DMS153 treated with DMSO at 0.1 percent for 48 hours (cell line): ENCODE results near the gene PCNX4.
A peak's percentile ranks its signal among the peaks of the same experiment; 100 is the strongest.

ENCODE experiments used
- DNase-seq: peaks from one replicate; lab custom pipeline; 2025; ENCODE audit not compliant: unreplicated experiment; lab: John Stamatoyannopoulos, UW

Gene PCNX4

GRCh38 chr14:60101786-60102185 is 10.1 kb downstream of the PCNX4 start:
- DNase-seq = no peak

DNA sequence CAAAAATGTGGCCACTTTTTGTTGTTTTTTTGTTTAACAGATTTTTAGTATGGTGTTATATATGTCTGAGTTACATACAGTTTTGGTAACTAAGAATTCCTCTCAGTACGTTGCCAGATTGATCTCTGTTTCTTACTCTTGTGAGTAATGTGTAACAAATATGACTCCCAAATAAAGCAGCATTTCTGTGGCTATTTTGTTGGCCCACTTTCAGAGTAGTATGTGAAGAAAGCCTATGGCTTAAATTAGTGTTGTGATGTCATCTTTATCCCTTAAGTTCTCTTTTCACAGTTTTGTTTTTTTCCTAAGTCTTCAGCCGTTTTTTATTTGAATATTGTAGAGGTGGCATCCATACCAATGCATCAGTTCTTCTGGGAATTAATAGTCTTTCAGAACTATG is 10.7 kb downstream of the PCNX4 start:
- DNase-seq = no peak

GRCh38 chr14:60106339-60106738 is 14.6 kb downstream of the PCNX4 start:
- no peak for DNase-seq

GRCh38 chr14:60107477-60107876 is 15.8 kb downstream of the PCNX4 start:
- no peak for DNase-seq

DNA sequence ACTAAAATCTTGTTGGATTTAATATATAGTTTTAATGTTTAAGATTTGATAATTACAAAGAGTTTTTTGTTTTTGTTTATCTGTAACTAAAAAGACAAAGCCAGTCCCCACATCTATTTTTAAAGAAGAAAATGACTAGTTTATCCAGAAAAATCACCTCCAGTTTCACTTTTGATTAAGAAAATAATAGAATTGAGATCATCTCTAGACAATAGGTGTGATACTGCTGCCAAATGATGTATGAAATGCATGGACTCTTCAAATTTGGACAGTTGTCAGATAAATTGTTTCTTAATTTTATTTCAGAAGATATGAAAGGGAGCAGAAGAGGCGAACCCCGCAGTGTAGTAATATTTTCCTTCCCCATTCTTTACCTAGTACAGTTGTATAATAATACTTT is 20.0 kb downstream of the PCNX4 start:
- no peak for DNase-seq

DNA sequence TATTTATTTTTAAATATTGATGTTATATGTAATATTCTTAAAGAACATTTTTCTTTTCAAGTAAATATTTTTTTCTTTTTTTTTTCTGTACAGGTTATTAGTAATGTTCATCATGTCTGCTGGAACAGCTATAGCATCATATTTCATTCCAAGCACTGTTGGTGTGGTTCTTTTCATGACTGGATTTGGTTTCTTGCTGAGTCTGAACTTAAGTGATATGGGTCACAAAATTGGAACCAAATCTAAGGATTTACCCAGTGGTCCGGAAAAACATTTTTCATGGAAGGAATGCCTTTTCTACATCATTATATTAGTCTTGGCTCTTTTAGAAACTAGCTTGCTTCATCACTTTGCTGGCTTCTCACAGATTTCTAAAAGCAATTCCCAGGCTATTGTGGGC is 23.2 kb downstream of the PCNX4 start:
- DNase-seq = no peak

DNA sequence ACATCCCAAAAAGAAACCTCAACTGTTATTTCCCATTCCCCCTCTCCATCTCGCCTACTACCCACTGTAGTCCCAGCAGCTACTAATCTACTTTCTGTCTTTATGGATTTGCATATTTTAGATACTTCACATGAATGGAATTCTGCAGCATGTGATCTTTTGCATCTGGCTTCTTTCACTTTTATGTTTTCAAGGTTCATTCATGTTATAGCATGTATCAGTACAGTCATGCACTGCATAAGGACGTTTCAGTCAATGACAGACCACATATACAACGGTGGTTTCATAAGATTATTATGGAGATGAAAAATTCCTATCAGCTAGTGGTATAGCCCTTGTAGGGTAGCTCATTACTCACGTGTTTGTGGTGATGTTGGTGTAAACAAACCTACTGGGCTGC is 24.5 kb downstream of the PCNX4 start:
- DNase-seq = no peak

GRCh38 chr14:60125918-60126317 is 34.2 kb downstream of the PCNX4 start:
- no peak for DNase-seq

DNA sequence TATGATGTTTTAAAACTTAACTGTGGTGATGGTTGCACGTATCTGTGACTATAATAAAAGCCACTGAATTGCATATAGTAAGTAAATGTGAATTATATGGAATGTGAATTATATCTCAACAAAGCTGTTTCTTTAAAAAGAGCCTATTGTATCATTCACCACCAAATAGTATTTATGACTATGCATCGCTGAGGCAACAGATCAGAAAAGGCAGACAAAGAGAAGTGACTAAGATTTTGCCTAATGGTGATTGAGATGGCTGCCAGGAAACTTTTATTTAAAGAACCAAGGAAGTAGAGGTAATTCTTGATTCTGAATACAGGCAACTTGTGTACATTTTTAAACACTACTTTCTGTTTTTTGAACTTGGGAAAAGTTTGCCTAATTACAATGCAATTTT is 41.8 kb downstream of the PCNX4 start:
- DNase-seq = no peak

- no peak for DNase-seq
These were observed 43.0 kb downstream of the PCNX4 start for GRCh38 chr14:60134702-60135101.

DNA sequence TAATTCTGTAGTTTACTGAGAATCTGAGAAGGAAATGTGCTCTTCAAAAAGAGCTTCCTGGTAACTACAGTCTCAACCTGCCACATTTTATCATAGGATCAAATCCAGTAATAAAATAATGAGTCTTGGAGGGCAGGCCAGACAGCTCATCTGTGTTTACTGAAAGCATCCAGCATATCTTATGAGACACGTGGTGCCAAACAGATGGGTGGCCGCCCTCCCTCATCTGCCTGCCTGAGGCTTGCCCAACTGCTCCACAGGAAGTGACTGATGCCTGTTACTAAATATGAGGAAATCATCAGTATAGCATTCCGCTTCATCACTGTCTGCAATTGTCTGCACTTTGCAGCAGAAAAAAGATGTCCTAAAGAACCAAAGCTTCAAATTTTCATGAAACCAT is 60.0 kb downstream of the PCNX4 start:
- DNase-seq = peak; percentile 36

- DNase-seq = no peak
These were observed 62.3 kb downstream of the PCNX4 start for GRCh38 chr14:60153991-60154390.

GRCh38 chr14:60154671-60155070 is 62.9 kb downstream of the PCNX4 start:
- DNase-seq = no peak

DNA sequence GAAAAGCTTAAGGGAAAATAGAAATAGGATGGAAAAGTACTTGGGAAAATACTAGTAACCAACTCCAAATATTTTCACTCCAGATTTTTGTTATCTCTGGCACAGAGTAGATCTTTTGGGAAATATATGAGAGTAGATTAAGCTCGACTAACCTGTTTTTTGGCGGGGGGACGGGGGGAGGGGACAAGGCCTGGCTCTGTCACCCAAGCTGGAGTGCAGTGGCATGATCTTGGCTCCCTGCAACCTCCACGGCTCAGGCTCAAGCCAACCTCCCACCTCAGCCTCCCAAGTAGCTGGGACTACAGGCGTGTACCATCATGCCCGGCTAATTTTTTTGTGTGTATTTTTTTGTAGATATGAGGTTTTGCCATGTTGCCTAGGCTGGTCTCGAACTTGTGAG is 68.7 kb downstream of the PCNX4 start:
- DNase-seq = no peak

DNA sequence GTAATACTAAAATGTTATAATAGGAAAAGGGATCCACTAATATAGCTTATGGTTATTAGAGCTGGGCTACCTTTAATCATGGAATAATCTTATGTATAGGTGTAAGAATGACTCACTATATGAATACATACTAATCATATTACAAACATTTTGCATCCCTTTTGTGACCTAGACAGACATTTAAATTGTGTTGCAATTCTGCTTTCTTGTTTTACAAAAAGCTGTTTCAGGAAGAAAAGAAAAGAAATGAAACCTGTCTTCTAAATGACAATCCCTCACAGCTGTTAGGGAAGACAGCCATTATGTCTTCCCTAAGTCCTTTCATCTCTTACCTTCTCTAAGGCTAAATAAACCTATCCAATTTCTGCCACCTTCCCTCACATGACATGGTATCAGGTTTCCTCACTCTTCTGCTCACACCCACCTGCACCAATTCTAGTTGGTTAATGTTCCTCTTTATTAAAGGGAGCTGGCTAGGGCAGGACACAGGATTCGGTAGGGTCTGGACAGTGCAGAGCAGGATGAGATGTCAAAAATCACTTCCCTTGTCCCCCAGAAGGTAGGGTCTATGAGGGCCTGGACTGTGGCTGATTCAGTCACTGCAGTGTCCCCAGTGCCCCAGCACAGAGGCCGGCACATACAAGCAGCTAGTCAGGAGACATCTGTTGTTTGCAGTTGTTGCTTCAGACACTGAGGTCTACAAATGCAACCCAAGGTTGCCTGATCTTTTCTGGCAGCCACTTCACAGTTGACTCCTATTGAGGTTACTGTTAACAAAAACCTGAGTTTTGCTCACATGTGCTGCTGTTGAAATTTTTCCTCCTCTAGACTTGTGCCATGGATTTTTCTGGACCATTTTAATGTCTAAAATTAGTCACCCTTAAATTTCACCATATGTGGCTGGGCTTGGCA is 69.7 kb downstream of the PCNX4 start:
- DNase-seq = peak; percentile 73

DNA sequence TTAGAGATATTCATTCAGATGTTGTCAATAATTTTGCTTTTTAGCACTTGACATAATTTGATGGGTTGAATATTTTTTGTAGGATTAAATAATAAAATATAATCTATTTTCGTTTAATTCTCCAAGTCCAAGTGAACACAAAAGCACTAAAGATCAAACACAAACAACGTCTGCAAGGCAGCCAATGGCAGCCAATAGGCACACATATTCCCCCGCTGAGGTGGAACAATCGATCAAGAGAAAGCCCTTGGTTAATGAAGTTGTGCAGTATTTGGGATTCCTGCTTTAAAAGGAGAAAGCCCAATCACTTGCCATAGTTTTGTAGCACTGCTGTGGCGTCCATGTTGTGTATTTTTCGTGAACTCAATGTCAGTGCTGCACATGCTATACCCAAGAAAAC is 72.0 kb downstream of the PCNX4 start:
- no peak for DNase-seq

DNA sequence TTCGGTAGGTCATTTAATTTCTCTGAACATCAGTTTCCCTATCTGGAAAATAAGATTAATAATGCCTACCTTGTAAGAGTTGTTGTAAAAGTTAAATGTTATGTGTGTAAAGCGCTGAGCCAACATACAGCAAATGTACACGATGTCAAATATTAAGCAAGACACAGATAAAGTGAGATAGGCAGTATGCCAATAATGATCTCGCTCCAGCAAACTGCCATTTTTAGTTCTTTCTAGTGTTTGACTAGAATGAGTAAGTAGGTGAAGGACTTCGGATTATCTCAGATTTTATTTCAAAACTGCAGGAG is 72.6 kb downstream of the PCNX4 start:
- DNase-seq = no peak

DNA sequence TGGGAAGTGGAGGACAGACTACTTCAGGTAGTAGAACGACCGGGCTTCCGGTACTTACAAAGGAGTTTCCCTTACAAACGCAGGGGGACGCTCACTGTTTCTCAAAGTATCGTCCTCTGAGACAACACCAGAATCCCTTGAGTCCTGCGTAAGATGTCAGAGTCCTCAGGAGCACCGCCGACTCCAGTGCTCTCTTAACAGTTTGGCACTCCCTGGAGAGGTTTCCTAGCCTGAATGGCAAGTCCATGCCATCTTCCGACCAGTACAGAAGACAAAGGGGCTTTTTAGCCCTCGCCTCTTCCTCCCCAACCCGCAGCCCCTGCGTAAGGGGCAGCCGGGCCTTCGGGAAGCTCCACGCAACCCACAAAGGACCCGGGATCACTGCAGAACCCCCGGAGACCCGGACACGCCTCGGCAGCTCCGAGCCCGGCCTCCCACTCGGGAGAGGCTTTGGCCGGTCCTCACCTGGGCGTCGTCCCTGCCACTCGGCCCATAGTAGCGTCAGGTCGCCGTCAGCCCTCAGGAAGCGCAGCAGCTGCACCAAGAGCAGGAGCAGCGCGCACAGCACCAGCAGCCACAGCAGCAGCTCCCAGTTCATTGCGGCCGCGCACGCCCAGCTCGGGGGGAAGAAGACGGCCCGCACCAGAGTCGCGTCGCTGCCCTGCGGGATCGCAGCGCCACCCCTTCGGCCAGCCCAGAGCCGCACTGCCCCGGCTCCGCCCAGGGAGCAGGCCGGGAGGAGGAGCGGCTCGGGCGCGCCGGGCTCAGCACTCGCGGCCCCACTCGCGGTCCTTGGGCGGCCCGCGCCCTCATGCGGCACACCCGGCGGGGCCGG is 73.2 kb downstream of the PCNX4 start, which contains the start of gene DHRS7:
Gene DHRS7, minus strand, starts transcription at position 687 of the 835 bp plus-strand sequence. Its CDS starts 89 bp downstream, at position 598.
- DNase-seq = peak; percentile 71

GRCh38 chr14:60165547-60165876 is 73.8 kb downstream of the PCNX4 start:
- DNase-seq = no peak

DNA sequence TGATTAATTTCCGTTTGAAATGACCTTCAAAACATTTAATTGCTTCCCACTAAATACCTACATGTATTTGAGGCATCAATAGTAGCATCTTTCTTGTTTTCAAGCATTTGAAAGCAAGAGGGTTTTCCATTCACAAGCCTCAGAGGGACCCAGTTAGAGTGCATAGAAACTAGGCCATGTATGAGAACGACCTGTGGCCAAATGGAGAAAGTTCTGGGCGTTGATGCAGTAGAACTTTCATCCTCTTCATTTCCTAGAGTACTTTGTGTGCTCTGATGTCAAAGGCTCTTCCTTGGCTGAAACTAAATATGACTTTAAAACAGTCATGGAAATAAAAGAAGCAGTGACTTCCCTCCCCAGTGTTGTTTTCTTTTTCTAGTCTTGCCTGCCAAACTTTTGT is 74.4 kb downstream of the PCNX4 start:
- DNase-seq = no peak

DNA sequence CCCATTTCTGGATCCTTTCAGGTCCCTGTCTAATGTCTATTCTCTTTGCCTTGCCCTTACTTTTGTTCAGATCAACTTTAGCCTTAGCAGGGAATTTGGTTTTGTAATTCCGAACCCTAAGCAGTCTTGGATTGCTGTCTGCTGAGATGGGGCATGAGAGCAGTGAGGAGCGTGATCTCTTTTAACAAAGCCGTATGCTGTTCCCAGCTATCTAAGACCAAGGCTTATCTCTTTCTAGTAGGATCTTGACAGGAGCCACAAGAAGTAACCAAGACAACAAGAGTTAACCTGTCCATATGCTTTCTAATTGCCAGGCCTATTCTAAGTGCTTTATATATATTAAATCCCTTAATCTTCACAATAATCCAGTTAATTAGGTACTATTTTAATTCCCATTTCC is 78.0 kb downstream of the PCNX4 start:
- DNase-seq = no peak

DNA sequence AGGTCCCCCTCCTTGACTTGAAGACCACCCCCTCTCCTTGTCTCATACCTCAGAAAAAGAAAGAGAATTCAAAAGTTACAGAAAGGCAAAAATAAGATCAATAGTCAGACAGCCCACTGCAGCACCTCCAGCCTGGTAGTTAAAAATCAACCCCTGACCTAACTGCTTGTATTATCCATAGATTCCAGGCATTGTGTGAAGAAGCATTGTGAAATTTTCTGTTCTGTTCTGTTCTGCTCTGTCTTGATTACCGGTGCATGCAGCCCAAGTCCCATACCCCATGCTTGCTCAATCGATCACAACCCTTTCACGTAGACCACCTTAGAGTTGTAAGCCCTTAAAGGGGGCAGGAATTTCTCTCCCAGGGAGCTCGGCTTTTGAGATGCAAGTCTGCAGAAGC is 79.2 kb downstream of the PCNX4 start:
- DNase-seq = no peak
